HEK293 (cell line): ENCODE data around the gene TC2N.

ENCODE experiments used
- ELK4 ChIP-seq: IDR thresholded peaks from 2 replicates; pipeline ENCODE4 v1.6.1; 2011; ENCODE audit warnings: mild to moderate bottlenecking, low read depth, low read length, borderline replicate concordance
- GLIS1 ChIP-seq: fragments of 450-650 bp; formaldehyde crosslinking; IDR thresholded peaks from 2 replicates; pipeline ENCODE4 v1.5.1; 2016; ENCODE audit warnings: missing biosample characterization, missing genetic modification characterization
- GLIS2 ChIP-seq: fragments of 450-650 bp; formaldehyde crosslinking; IDR thresholded peaks from 2 replicates; pipeline ENCODE4 v1.5.1; 2016; ENCODE audit warnings: missing biosample characterization, missing genetic modification characterization
- HIC1 ChIP-seq: fragments of 450-650 bp; formaldehyde crosslinking; IDR thresholded peaks from 2 replicates; pipeline ENCODE4 v1.5.1; 2016; ENCODE audit warnings: missing biosample characterization, missing genetic modification characterization
- HOXA7 ChIP-seq: sonication (generic); formaldehyde crosslinking; IDR thresholded peaks from 2 replicates; pipeline ENCODE4 v1.8.1; 2022; ENCODE audit warnings: missing genetic modification reagents, borderline replicate concordance
- SALL2 ChIP-seq: fragments of 450-650 bp; formaldehyde crosslinking; IDR thresholded peaks from 2 replicates; pipeline ENCODE4 v1.5.0; 2017; ENCODE audit warnings: missing biosample characterization, mild to moderate bottlenecking, missing genetic modification characterization, borderline replicate concordance
- ZBTB26 ChIP-seq: fragments of 450-650 bp; formaldehyde crosslinking; optimal IDR thresholded peaks from 2 replicates; pipeline ENCODE3; 2016; ENCODE audit warnings: missing biosample characterization, mild to moderate bottlenecking, missing genetic modification characterization
- ZBTB6 ChIP-seq: fragments of 450-650 bp; formaldehyde crosslinking; IDR thresholded peaks from 2 replicates; pipeline ENCODE4 v1.5.1; 2017; ENCODE audit warnings: missing biosample characterization, missing genetic modification characterization
- ZNF114 ChIP-seq: fragments of 450-650 bp; formaldehyde crosslinking; IDR thresholded peaks from 2 replicates; pipeline ENCODE4 v1.5.0; 2017; ENCODE audit warnings: missing biosample characterization, missing genetic modification characterization
- ZNF121 ChIP-seq: fragments of 450-650 bp; formaldehyde crosslinking; IDR thresholded peaks from 2 replicates; pipeline ENCODE4 v1.5.1; 2016; ENCODE audit warnings: missing biosample characterization, missing genetic modification characterization
- ZNF16 ChIP-seq: fragments of 450-650 bp; formaldehyde crosslinking; IDR thresholded peaks from 2 replicates; pipeline ENCODE4 v1.5.1; 2016; ENCODE audit warnings: low read depth, missing biosample characterization, missing genetic modification characterization
- ZNF2 ChIP-seq: fragments of 450-650 bp; formaldehyde crosslinking; IDR thresholded peaks from 2 replicates; pipeline ENCODE4 v1.5.1; 2016; ENCODE audit warnings: missing biosample characterization, missing genetic modification characterization
- ZNF266 ChIP-seq: fragments of 450-650 bp; formaldehyde crosslinking; IDR thresholded peaks from 2 replicates; pipeline ENCODE4 v1.5.1; 2016; ENCODE audit warnings: missing biosample characterization, missing genetic modification characterization, low read depth
- ZNF292 ChIP-seq: fragments of 450-650 bp; formaldehyde crosslinking; IDR thresholded peaks from 2 replicates; pipeline ENCODE4 v1.5.1; 2016; ENCODE audit warnings: low read depth, missing biosample characterization, missing genetic modification characterization, borderline replicate concordance
- ZNF335 ChIP-seq: fragments of 450-650 bp; formaldehyde crosslinking; conservative IDR thresholded peaks from 2 replicates; pipeline ENCODE4 v1.5.1; 2016; ENCODE audit warnings: missing biosample characterization, missing genetic modification characterization
- ZNF544 ChIP-seq: fragments of 450-650 bp; formaldehyde crosslinking; IDR thresholded peaks from 2 replicates; pipeline ENCODE4 v1.5.0; 2017; ENCODE audit warnings: missing biosample characterization, missing genetic modification characterization
- ZNF561 ChIP-seq: fragments of 450-650 bp; IDR thresholded peaks from 2 replicates; pipeline ENCODE4 v1.5.1; 2018; ENCODE audit warnings: missing biosample characterization, missing genetic modification characterization, borderline replicate concordance
- ZNF585B ChIP-seq: fragments of 450-650 bp; formaldehyde crosslinking; IDR thresholded peaks from 2 replicates; pipeline ENCODE4 v1.5.1; 2016; ENCODE audit warnings: missing biosample characterization, missing genetic modification characterization
- ZNF747 ChIP-seq: fragments of 450-650 bp; formaldehyde crosslinking; IDR thresholded peaks from 2 replicates; pipeline ENCODE4 v1.5.1; 2016; ENCODE audit warnings: missing biosample characterization, missing genetic modification characterization
- ZNF768 ChIP-seq: fragments of 450-650 bp; formaldehyde crosslinking; IDR thresholded peaks from 2 replicates; pipeline ENCODE4 v1.5.1; 2018; ENCODE audit warnings: missing biosample characterization, mild to moderate bottlenecking, missing genetic modification characterization
- ZNF837 ChIP-seq: fragments of 450-650 bp; formaldehyde crosslinking; IDR thresholded peaks from 2 replicates; pipeline ENCODE4 v1.5.1; 2016; ENCODE audit warnings: missing biosample characterization, missing genetic modification characterization
- TF ChIP-seq, protein P1 (sequence below): fragments of 450-650 bp; formaldehyde crosslinking; IDR thresholded peaks from 2 replicates; pipeline ENCODE4 v1.5.1; 2016; ENCODE audit warnings: missing biosample characterization, missing genetic modification characterization
- TF ChIP-seq, protein P2 (sequence below): fragments of 450-650 bp; formaldehyde crosslinking; IDR thresholded peaks from 2 replicates; pipeline ENCODE4 v1.5.1; 2017; ENCODE audit warnings: missing biosample characterization, missing genetic modification characterization
- TF ChIP-seq, protein P3 (sequence below): fragments of 450-650 bp; IDR thresholded peaks from 2 replicates; pipeline ENCODE4 v1.5.1; 2018; ENCODE audit warnings: missing biosample characterization, missing genetic modification characterization
- TF ChIP-seq, protein P4 (sequence below): fragments of 450-650 bp; formaldehyde crosslinking; IDR thresholded peaks from 2 replicates; pipeline ENCODE4 v1.5.0; 2017; ENCODE audit warnings: missing biosample characterization, missing genetic modification characterization, borderline replicate concordance

The TC2N gene

GRCh38 chr14:91835920-91836843 lies 31.2 kb downstream of the TC2N start (continued):
- TF ChIP-seq ZBTB26 (tag by site-specific recombination) (peak; percentile 78), HOXA7 (CRISPR knock-in tag) (no peak), ZNF335 (tag by site-specific recombination) (peak; percentile 64), ZNF561 (tag by site-specific recombination) (peak; percentile 27; the same call in 1 of the 2 replicates), GLIS1 (tag by site-specific recombination) (0 out of 2 replicates have a peak, but pooled peaks have one; percentile 18), HIC1 (tag by site-specific recombination) (peak; percentile 79), ELK4 (no peak), ZNF16 (tag by site-specific recombination) (no peak), ZNF121 (tag by site-specific recombination) (no peak), SALL2 (tag by site-specific recombination) (no peak), ZNF768 (tag by site-specific recombination) (no peak), ZNF114 (no peak), ZBTB6 (tag by site-specific recombination) (no peak), ZNF544 (tag by site-specific recombination) (no peak), GLIS2 (tag by site-specific recombination) (0 out of 2 replicates have a peak, but pooled peaks have one; percentile 52), ZNF2 (no peak), ZNF266 (tag by site-specific recombination) (no peak), ZNF837 (tag by site-specific recombination) (no peak), ZNF585B (tag by site-specific recombination) (no peak), ZNF292 (tag by site-specific recombination) (no peak), ZNF747 (tag by site-specific recombination) (no peak)
- TF ChIP-seq, protein P1, sequence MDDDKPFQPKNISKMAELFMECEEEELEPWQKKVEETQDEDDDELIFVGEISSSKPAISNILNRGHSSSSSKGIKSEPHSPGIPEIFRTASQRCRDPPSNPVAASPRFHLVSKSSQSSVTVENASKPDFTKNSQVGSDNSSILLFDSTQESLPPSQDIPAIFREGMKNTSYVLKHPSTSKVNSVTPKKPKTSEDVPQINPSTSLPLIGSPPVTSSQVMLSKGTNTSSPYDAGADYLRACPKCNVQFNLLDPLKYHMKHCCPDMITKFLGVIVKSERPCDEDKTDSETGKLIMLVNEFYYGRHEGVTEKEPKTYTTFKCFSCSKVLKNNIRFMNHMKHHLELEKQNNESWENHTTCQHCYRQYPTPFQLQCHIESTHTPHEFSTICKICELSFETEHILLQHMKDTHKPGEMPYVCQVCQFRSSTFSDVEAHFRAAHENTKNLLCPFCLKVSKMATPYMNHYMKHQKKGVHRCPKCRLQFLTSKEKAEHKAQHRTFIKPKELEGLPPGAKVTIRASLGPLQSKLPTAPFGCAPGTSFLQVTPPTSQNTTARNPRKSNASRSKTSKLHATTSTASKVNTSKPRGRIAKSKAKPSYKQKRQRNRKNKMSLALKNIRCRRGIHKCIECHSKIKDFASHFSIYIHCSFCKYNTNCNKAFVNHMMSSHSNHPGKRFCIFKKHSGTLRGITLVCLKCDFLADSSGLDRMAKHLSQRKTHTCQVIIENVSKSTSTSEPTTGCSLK (tag by site-specific recombination) = no peak
- TF ChIP-seq, protein P2, sequence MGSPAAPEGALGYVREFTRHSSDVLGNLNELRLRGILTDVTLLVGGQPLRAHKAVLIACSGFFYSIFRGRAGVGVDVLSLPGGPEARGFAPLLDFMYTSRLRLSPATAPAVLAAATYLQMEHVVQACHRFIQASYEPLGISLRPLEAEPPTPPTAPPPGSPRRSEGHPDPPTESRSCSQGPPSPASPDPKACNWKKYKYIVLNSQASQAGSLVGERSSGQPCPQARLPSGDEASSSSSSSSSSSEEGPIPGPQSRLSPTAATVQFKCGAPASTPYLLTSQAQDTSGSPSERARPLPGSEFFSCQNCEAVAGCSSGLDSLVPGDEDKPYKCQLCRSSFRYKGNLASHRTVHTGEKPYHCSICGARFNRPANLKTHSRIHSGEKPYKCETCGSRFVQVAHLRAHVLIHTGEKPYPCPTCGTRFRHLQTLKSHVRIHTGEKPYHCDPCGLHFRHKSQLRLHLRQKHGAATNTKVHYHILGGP (tag by site-specific recombination) = no peak
- TF ChIP-seq, protein P3, sequence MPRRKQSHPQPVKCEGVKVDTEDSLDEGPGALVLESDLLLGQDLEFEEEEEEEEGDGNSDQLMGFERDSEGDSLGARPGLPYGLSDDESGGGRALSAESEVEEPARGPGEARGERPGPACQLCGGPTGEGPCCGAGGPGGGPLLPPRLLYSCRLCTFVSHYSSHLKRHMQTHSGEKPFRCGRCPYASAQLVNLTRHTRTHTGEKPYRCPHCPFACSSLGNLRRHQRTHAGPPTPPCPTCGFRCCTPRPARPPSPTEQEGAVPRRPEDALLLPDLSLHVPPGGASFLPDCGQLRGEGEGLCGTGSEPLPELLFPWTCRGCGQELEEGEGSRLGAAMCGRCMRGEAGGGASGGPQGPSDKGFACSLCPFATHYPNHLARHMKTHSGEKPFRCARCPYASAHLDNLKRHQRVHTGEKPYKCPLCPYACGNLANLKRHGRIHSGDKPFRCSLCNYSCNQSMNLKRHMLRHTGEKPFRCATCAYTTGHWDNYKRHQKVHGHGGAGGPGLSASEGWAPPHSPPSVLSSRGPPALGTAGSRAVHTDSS (tag by site-specific recombination) = no peak
- TF ChIP-seq, protein P4, sequence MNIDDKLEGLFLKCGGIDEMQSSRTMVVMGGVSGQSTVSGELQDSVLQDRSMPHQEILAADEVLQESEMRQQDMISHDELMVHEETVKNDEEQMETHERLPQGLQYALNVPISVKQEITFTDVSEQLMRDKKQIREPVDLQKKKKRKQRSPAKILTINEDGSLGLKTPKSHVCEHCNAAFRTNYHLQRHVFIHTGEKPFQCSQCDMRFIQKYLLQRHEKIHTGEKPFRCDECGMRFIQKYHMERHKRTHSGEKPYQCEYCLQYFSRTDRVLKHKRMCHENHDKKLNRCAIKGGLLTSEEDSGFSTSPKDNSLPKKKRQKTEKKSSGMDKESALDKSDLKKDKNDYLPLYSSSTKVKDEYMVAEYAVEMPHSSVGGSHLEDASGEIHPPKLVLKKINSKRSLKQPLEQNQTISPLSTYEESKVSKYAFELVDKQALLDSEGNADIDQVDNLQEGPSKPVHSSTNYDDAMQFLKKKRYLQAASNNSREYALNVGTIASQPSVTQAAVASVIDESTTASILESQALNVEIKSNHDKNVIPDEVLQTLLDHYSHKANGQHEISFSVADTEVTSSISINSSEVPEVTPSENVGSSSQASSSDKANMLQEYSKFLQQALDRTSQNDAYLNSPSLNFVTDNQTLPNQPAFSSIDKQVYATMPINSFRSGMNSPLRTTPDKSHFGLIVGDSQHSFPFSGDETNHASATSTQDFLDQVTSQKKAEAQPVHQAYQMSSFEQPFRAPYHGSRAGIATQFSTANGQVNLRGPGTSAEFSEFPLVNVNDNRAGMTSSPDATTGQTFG (tag by site-specific recombination) = no peak
